HG03159 (cell line): Measurements from ENCODE around the gene JMJD1C.

Experiments
- ATAC-seq: cut with Tn5 transposase; IDR thresholded peaks from one replicate; pipeline ENCODE4 v1.9.1; 2021; ENCODE audit warnings: mild to moderate bottlenecking, moderate library complexity; ENCODE audit not compliant: unreplicated experiment

JMJD1C gene

GRCh38 chr10:63265222-63265617 lies 200.6 kb downstream of the JMJD1C start:
- no peak for ATAC-seq

GRCh38 chr10:63264617-63265221 lies 201.1 kb downstream of the JMJD1C start:
- ATAC-seq: no peak

GRCh38 chr10:63262430-63263073 lies 203.2 kb downstream of the JMJD1C start:
- ATAC-seq: no peak

- ATAC-seq: peak; percentile 36
These were observed 204.3 kb downstream of the JMJD1C start for GRCh38 chr10:63261496-63261895.

GRCh38 chr10:63260860-63261251 lies 204.9 kb downstream of the JMJD1C start:
- no peak for ATAC-seq

- no peak for ATAC-seq
These were observed 205.5 kb downstream of the JMJD1C start for GRCh38 chr10:63260103-63260859.

- ATAC-seq: no peak
These were observed 206.7 kb downstream of the JMJD1C start for GRCh38 chr10:63258920-63259678.

- no peak for ATAC-seq
These were observed 208.0 kb downstream of the JMJD1C start for GRCh38 chr10:63257778-63258177.

- ATAC-seq: peak; percentile 54
These were observed 209.6 kb downstream of the JMJD1C start for GRCh38 chr10:63256009-63256773.

- no peak for ATAC-seq
These were observed 210.5 kb downstream of the JMJD1C start for GRCh38 chr10:63255316-63255715.

GRCh38 chr10:63253040-63253439 lies 212.7 kb downstream of the JMJD1C start:
- ATAC-seq: no peak

- no peak for ATAC-seq
These were observed 213.5 kb downstream of the JMJD1C start for GRCh38 chr10:63252095-63252762.

GRCh38 chr10:63250032-63250431 lies 215.7 kb downstream of the JMJD1C start:
- ATAC-seq: no peak

- no peak for ATAC-seq
These were observed 218.0 kb downstream of the JMJD1C start for GRCh38 chr10:63247771-63248170.

- ATAC-seq: no peak
These were observed 219.4 kb downstream of the JMJD1C start for GRCh38 chr10:63246356-63246755.

- no peak for ATAC-seq
These were observed 223.9 kb downstream of the JMJD1C start for GRCh38 chr10:63241841-63242281.

GRCh38 chr10:63240807-63241206 lies 225.0 kb downstream of the JMJD1C start:
- no peak for ATAC-seq

GRCh38 chr10:63238501-63238900 lies 227.3 kb downstream of the JMJD1C start:
- no peak for ATAC-seq

- no peak for ATAC-seq
These were observed 228.4 kb downstream of the JMJD1C start for GRCh38 chr10:63237396-63237795.
